Smooth muscle cell of the pulmonary artery (primary cell): Measurements from ENCODE around the gene FNDC11. TPM values are rescaled to one million over a fixed set of nuclear protein-coding genes. Genes with fewer than 3 reads are reported as not detected.

Experiments
- total RNA-seq: library from RNA; depleted of rRNA; stranded (reverse); fragments of >200 nt; gene quantifications from 2 replicates; pipeline ENCODE4 v1.2.3, GENCODE V29; 2014

The FNDC11 gene
- total RNA-seq = 0.46 and 0.50 TPM in 2 replicates

GRCh38 chr20:63553933-63554290 is at the start of gene FNDC11:
Gene FNDC11 (plus strand): TSS chr20:63554159. CDS start chr20:63555664, 1,505 bp downstream.

DNA sequence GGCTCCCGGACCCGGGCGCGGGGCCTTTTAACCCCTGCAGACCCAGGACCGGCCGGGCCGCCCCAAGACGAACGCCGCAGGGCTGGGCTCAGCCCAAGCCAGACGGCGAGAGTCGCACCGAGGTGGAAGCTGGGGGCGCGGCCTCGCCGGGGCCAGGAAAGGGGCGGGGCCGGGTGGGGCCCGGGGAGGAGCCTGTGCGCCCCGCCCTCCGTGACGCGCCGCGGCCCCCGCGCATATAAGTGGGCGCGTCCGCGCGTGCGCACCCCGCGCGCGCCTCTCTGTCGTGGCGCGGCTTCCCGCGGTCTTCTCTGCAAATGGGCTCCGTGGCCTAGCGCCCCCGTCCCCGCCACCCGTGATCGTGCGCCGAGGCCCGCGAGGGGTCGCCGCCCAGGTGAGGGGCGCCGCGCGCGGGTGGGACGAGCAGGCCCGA is 33.4 kb upstream of the FNDC11 start, which contains the start of gene PPDPF:
Gene PPDPF (plus strand): TSS at position 262 of the 430 bp plus-strand sequence. CDS start 544 bp downstream, outside the sequence.

DNA sequence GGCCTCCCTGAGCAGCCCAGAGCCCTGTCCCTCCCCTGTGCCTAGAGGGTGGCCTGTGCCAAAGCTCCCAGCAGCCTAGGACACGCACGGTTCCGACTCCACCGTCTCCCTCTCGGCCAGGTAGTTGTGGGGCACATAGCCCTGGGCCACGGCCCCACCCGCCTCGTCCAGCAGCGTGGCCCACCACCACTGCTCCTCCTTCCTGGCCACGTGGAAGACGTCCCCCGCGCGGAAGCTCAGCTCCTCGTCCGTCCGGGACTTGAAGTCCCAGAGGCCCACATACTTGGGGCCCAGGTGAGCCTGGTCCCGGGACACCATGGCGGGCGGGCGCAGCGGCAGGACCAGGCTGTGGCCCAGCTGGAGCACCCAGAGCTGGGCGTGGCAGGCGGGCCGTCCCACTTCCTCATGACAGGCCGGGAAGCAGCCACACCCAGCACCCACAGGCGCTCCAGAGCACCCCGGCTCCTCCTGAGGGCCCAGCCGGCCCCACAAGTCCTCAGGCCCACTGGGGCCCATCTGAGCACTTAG is 16.9 kb upstream of the FNDC11 start, which contains the start of gene PTK6:
Gene PTK6 (minus strand): TSS at position 380 of the 528 bp plus-strand sequence. CDS start 62 bp downstream, at position 318.

DNA sequence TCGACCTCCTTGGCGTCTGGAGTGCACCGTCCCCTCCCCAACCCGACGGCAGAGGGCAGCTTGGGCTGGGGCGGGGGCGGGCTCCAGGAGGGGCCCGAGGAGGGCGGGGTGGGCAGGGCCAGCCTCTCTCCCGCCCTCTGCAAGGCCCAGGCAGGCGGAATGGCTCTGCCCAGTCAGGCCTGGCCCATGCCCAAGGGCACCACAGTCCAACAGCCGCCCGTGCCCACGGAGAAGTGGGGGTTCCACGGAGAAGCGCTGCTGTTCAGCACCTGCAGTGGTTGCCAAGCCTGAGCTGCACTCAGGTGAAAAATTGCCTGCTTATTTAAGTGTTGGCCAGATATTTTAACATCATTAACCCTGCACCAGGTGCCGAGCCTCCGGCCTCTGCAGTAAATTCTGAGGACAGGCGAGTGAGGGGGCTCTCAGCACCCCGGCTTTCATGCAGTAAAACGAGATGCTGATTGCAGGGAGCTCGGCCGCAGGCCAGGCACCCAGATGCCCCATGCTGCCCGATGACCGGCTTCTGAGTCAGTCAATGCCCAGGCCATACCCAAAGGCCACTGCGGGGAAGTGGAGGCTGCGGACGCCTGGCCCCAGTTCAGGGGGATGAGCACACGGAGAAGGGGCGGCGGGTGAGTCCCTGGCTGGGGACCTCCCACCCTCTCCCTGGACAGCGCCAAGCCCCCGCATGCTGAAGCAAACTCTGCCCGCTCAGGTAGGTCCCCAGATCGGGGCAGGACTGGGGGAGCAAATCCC is 6.1 kb upstream of the FNDC11 start, which contains the start of gene SRMS:
Gene SRMS (minus strand): TSS at position 25 of the 756 bp plus-strand sequence. CDS start 286 bp downstream, outside the sequence.

DNA sequence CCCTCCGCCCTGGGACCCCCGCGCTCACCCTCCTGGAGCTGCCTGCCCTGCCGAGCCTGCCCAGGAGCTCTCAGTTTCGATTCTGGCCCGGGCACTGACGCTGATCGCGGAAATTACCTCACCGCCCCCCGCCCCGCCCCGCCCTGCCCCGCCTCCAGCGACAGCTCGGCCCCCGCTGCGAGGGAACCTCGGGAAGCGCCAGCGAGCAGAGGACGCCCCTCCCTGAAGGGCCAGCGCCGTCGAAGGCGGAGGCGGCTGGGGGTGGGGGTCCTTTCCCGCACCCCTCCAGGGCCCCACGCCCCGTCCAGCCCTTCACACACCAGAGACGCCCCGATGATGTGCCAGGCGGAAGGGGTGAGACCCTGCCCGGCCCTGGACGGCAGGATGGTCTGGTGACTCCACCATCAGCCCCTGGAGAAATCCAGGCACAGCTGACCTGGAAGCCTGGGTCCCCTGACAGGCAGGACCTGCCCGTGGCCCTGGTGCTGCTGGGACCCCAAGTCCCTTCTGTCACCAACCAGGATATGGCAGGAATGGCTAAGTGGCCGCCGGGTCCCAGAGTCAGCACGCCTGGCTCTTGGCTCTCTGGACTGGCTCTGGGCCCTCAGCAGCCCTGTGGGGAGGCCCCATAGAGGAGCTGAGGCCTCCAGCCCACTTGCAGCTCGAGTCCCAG is 20.3 kb downstream of the FNDC11 start, which contains the start of gene HELZ2:
Gene HELZ2 (minus strand): TSS at position 84 of the 673 bp plus-strand sequence. CDS start 1,854 bp downstream, outside the sequence.

Other genes with a start within 250 kb of the FNDC11 start
- not detected in 2 replicates for gene CHRNA4, start 192.8 kb upstream of the FNDC11 start, total RNA-seq
- gene KCNQ2, start 81.5 kb upstream of the FNDC11 start, total RNA-seq = not detected in 2 replicates
- gene EEF1A2, start 55.1 kb upstream of the FNDC11 start, total RNA-seq = 2.3 and 3.5 TPM in 2 replicates
- 111 and 139 TPM in 2 replicates for gene PPDPF, start 33.4 kb upstream of the FNDC11 start, total RNA-seq
- gene PTK6, start 16.8 kb upstream of the FNDC11 start, total RNA-seq = 0.07 and 0.10 TPM in 2 replicates
- gene SRMS, start 6.4 kb upstream of the FNDC11 start, total RNA-seq = not detected in 2 replicates
- gene HELZ2, start 20.1 kb downstream of the FNDC11 start, total RNA-seq = 42.8 and 56.6 TPM in 2 replicates
- gene GMEB2, start 72.9 kb downstream of the FNDC11 start, total RNA-seq = 11.6 and 12.7 TPM in 2 replicates
- gene STMN3, start 99.3 kb downstream of the FNDC11 start, total RNA-seq = 5.2 and 20.7 TPM in 2 replicates
- gene RTEL1, start 104.2 kb downstream of the FNDC11 start, total RNA-seq = 11.9 and 22.5 TPM in 2 replicates
- gene TNFRSF6B, start 142.5 kb downstream of the FNDC11 start, total RNA-seq = 0.98 and 21.2 TPM in 2 replicates
- gene ARFRP1, start 153.8 kb downstream of the FNDC11 start, total RNA-seq = 37.9 and 42.8 TPM in 2 replicates
- gene ZGPAT, start 153.9 kb downstream of the FNDC11 start, total RNA-seq = 12.3 and 17.9 TPM in 2 replicates
- gene LIME1, start 182.5 kb downstream of the FNDC11 start, total RNA-seq = 3.1 and 5.2 TPM in 2 replicates
- 20.9 and 27.9 TPM in 2 replicates for gene SLC2A4RG, start 185.6 kb downstream of the FNDC11 start, total RNA-seq